Measurements from ENCODE around the gene CTLA4.
"Not testable (repeated sequence)": the region's sequence is repeated elsewhere in the genome, so short reads cannot be mapped to it uniquely, and the experiment has no call there.

The CTLA4 gene

DNA sequence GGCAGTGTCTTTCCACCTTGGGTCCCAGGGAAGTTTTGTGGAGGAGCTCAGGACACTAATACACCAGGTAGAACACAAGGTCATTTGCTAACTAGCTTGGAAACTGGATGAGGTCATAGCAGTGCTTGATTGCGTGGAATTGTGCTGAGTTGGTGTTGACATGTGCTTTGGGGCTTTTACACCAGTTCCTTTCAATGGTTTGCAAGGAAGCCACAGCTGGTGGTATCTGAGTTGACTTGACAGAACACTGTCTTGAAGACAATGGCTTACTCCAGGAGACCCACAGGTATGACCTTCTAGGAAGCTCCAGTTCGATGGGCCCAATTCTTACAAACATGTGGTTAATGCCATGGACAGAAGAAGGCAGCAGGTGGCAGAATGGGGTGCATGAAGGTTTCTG, 5.9 kb downstream of the CTLA4 start:
- TF ChIP-seq, protein P1, sequence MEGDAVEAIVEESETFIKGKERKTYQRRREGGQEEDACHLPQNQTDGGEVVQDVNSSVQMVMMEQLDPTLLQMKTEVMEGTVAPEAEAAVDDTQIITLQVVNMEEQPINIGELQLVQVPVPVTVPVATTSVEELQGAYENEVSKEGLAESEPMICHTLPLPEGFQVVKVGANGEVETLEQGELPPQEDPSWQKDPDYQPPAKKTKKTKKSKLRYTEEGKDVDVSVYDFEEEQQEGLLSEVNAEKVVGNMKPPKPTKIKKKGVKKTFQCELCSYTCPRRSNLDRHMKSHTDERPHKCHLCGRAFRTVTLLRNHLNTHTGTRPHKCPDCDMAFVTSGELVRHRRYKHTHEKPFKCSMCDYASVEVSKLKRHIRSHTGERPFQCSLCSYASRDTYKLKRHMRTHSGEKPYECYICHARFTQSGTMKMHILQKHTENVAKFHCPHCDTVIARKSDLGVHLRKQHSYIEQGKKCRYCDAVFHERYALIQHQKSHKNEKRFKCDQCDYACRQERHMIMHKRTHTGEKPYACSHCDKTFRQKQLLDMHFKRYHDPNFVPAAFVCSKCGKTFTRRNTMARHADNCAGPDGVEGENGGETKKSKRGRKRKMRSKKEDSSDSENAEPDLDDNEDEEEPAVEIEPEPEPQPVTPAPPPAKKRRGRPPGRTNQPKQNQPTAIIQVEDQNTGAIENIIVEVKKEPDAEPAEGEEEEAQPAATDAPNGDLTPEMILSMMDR (IDR thresholded peaks at IDR 0.05; ENCODE audit: insufficient read depth, low read length, missing control alignments), result no peak
- no peak for DNase-seq (ENCODE audit: low read depth, low spot score)
- CTCF ChIA-PET, result no interaction called here
- no peak overlapping the region for H3K4me3 ChIP-seq (ENCODE audit: low read depth, low read length)
- POLR2A ChIA-PET, result no interaction called here

DNA sequence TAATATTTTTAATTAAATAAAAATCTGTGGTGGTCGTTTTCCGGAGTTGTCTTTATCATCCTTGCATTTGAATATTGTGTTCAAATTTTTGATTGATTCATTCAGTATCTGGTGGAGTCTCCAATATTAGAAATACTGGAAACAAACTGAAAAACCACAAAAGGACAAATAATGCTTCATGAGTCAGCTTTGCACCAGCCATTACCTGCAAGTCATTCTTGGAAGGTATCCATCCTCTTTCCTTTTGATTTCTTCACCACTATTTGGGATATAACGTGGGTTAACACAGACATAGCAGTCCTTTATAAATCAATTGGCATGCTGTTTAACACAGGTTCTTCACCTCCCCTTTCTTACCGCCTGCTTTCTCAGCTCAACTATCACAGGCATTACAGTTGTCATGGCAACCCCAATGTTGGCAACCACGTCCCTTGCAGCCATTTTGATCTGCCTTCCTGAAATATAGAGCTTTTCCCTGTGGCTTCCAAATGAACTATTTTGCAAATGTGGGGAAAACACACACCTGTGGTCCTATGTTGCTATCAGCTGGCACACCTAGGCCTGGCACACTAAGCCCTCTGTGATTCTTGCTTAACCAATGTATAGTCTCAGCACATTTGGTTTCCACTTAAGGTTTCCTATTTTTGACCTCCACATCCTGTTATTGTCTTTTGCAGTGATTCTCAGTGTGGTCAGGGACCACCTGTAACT, 6.5 kb downstream of the CTLA4 start:
- ChIA-PET POLR2A (no interaction called here), CTCF (interaction anchor here (1.4 kb wide), 1 partner anchor 36 kb away, joined by 3 read pairs; no protein-coding TSS in a partner anchor)
- no peak overlapping the region for H3K4me3 ChIP-seq (ENCODE audit: low read depth, low read length)
- TF ChIP-seq, protein P1 (IDR thresholded peaks at IDR 0.05; ENCODE audit: insufficient read depth, low read length, missing control alignments), result no peak
- no peak for DNase-seq (ENCODE audit: low read depth, low spot score)

GRCh38 chr2:203875471-203875870, 7.9 kb downstream of the CTLA4 start:
- H3K4me3 ChIP-seq (ENCODE audit: low read depth, low read length), result no peak overlapping the region
- CTCF ChIA-PET, result interaction anchor here (1.4 kb wide), 1 partner anchor 35 kb away, joined by 3 read pairs; no protein-coding TSS in a partner anchor
- DNase-seq (ENCODE audit: low read depth, low spot score), result no peak
- POLR2A ChIA-PET, result no interaction called here
- TF ChIP-seq, protein P1 (IDR thresholded peaks at IDR 0.05; ENCODE audit: insufficient read depth, low read length, missing control alignments), result no peak

GRCh38 chr2:203876328-203876727, 8.8 kb downstream of the CTLA4 start:
- H3K4me3 ChIP-seq (ENCODE audit: low read depth, low read length), result no peak overlapping the region
- ChIA-PET POLR2A (no interaction called here), CTCF (no interaction called here)
- TF ChIP-seq, protein P1 (IDR thresholded peaks at IDR 0.05; ENCODE audit: insufficient read depth, low read length, missing control alignments), result no peak
- DNase-seq (ENCODE audit: low read depth, low spot score), result no peak

- DNase-seq (ENCODE audit: low read depth, low spot score), result no peak
- TF ChIP-seq, protein P1 (IDR thresholded peaks at IDR 0.05; ENCODE audit: insufficient read depth, low read length, missing control alignments), result no peak
- ChIA-PET CTCF (no interaction called here), POLR2A (no interaction called here)
- H3K4me3 ChIP-seq (ENCODE audit: low read depth, low read length), result no peak overlapping the region
These were observed 10.5 kb downstream of the CTLA4 start for GRCh38 chr2:203878063-203878462.

DNA sequence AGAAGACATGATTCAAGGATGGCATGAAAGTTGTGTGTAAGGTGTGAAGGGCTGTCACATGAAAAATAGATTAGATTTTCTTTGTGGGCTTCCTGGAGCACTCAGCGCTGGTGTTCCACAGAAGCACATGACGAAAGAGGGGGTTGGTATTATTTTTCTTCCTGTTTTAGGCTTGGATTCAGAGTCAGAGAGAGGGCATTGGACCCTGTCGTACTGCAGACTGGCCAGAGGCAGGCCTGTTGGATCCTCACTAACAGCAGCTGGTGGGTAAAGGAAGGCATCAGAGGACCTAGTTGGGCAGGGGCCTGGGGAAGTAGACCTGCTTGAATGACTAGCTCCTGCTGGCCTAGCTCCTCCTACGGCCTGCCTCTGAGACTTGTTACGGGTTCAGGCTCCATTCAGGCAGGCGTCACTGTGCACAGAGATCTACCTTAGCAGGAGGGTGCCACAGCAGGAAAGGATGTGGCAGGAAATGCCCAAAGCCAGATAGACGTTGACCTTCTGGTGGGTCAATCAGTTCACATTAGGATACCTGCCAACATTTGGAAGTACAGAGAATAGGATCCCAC, 13.1 kb downstream of the CTLA4 start:
- ChIA-PET CTCF (no interaction called here), POLR2A (no interaction called here)
- H3K4me3 ChIP-seq (ENCODE audit: low read depth, low read length), result no peak overlapping the region
- TF ChIP-seq, protein P1 (IDR thresholded peaks at IDR 0.05; ENCODE audit: insufficient read depth, low read length, missing control alignments), result no peak
- no peak for DNase-seq (ENCODE audit: low read depth, low spot score)

- POLR2A ChIA-PET; H3K4me3 ChIP-seq (ENCODE audit: low read depth, low read length); DNase-seq (ENCODE audit: low read depth, low spot score); CTCF ChIA-PET: not testable (repeated sequence)
These were observed 13.6 kb downstream of the CTLA4 start for GRCh38 chr2:203881185-203881584.

Measured in AG04449 (cell line).